ENCODE results near the gene LCAT.
A peak's percentile ranks its signal among the peaks of the same experiment; 100 is the strongest.

The LCAT gene

GRCh38 chr16:67987460-67988160 lies 43.7 kb upstream of the LCAT start:
- DNase-seq (ENCODE audit: low read depth) = no peak
- TF ChIP-seq CTCF (conservative IDR thresholded peaks at IDR 0.05; ENCODE audit: control insufficient read depth, insufficient read depth, low read depth, low read length) = no peak
- no peak overlapping the region for H3K4me3 ChIP-seq (ENCODE audit: control insufficient read depth, low read depth, low read length)

GRCh38 chr16:67986949-67987348 lies 43.0 kb upstream of the LCAT start:
- H3K4me3 ChIP-seq (ENCODE audit: control insufficient read depth, low read depth, low read length) = no peak overlapping the region
- no peak for DNase-seq (ENCODE audit: low read depth)
- no peak for TF ChIP-seq CTCF (conservative IDR thresholded peaks at IDR 0.05; ENCODE audit: control insufficient read depth, insufficient read depth, low read depth, low read length)

- H3K4me3 ChIP-seq (ENCODE audit: control insufficient read depth, low read depth, low read length) = no peak overlapping the region
- TF ChIP-seq CTCF (conservative IDR thresholded peaks at IDR 0.05; ENCODE audit: control insufficient read depth, insufficient read depth, low read depth, low read length) = no peak
- DNase-seq (ENCODE audit: low read depth) = no peak
Measured at GRCh38 chr16:67982011-67982696, 38.2 kb upstream of the LCAT start.

GRCh38 chr16:67979955-67980678 lies 36.2 kb upstream of the LCAT start, which contains the start of gene DPEP3:
Gene DPEP3, minus strand, starts transcription at chr16:67980499. Its CDS starts 119 bp downstream, at chr16:67980380.
- DNase-seq (ENCODE audit: low read depth) = no peak

GRCh38 chr16:67977469-67978227 lies 33.7 kb upstream of the LCAT start:
- H3K4me3 ChIP-seq (ENCODE audit: control insufficient read depth, low read depth, low read length) = no peak overlapping the region
- DNase-seq (ENCODE audit: low read depth) = no peak
- no peak for TF ChIP-seq CTCF (conservative IDR thresholded peaks at IDR 0.05; ENCODE audit: control insufficient read depth, insufficient read depth, low read depth, low read length)

More at GRCh38 chr16:67979955-67980678, 36.2 kb upstream of the LCAT start, which contains the start of gene DPEP3:
- peak; percentile 13 for TF ChIP-seq CTCF (conservative IDR thresholded peaks at IDR 0.05; ENCODE audit: control insufficient read depth, insufficient read depth, low read depth, low read length)
- H3K4me3 ChIP-seq (ENCODE audit: control insufficient read depth, low read depth, low read length) = no peak within 1 kb of the TSS

- H3K4me3 ChIP-seq (ENCODE audit: control insufficient read depth, low read depth, low read length) = no peak overlapping the region
- TF ChIP-seq CTCF (conservative IDR thresholded peaks at IDR 0.05; ENCODE audit: control insufficient read depth, insufficient read depth, low read depth, low read length) = no peak
- DNase-seq (ENCODE audit: low read depth) = no peak
Measured at GRCh38 chr16:67977005-67977404, 33.1 kb upstream of the LCAT start.
